Measurements from ENCODE around the gene SPAG5.

SPAG5 gene

GRCh38 chr17:28547623-28548416, 51.0 kb downstream of the SPAG5 start:
- DNase-seq (ENCODE audit: low spot score): peak; percentile 87

GRCh38 chr17:28547096-28547622, 51.7 kb downstream of the SPAG5 start:
- no peak for DNase-seq (ENCODE audit: low spot score)
- no peak for TF ChIP-seq CTCF (IDR thresholded peaks at IDR 0.05; ENCODE audit: extremely low read depth, missing control alignments)

More at GRCh38 chr17:28547623-28548416, 51.0 kb downstream of the SPAG5 start:
- TF ChIP-seq CTCF (IDR thresholded peaks at IDR 0.05; ENCODE audit: extremely low read depth, missing control alignments): peak; percentile 93

- no peak for TF ChIP-seq CTCF (IDR thresholded peaks at IDR 0.05; ENCODE audit: extremely low read depth, missing control alignments)
- DNase-seq (ENCODE audit: low spot score): no peak
Measured at GRCh38 chr17:28545787-28546415, 52.9 kb downstream of the SPAG5 start.

- no peak for DNase-seq (ENCODE audit: low spot score)
- no peak for TF ChIP-seq CTCF (IDR thresholded peaks at IDR 0.05; ENCODE audit: extremely low read depth, missing control alignments)
Measured at GRCh38 chr17:28545141-28545503, 53.7 kb downstream of the SPAG5 start.

GRCh38 chr17:28544402-28545140, 54.3 kb downstream of the SPAG5 start:
- DNase-seq (ENCODE audit: low spot score): no peak
- no peak for TF ChIP-seq CTCF (IDR thresholded peaks at IDR 0.05; ENCODE audit: extremely low read depth, missing control alignments)

GRCh38 chr17:28541439-28541838, 57.4 kb downstream of the SPAG5 start:
- no peak for TF ChIP-seq CTCF (IDR thresholded peaks at IDR 0.05; ENCODE audit: extremely low read depth, missing control alignments)
- DNase-seq (ENCODE audit: low spot score): no peak

- no peak for DNase-seq (ENCODE audit: low spot score)
- no peak for TF ChIP-seq CTCF (IDR thresholded peaks at IDR 0.05; ENCODE audit: extremely low read depth, missing control alignments)
Measured at GRCh38 chr17:28540231-28540630, 58.6 kb downstream of the SPAG5 start.

Measured in GM20000 (cell line).